ENCODE results near the gene GLOD5.

GLOD5 gene

GRCh38 chrX:48749182-48749581, 12.4 kb upstream of the GLOD5 start:
- H3K9me3 ChIP-seq (ENCODE audit: low read length): no peaks in the 10 kb centered on the region
- H3K36me3 ChIP-seq (ENCODE audit: insufficient read depth, low read length): no peaks in the 10 kb centered on the region
- H3K9ac ChIP-seq (ENCODE audit: low read length): no peak overlapping the region

GRCh38 chrX:48751343-48751742, 10.2 kb upstream of the GLOD5 start:
- TF ChIP-seq CTCF (IDR thresholded peaks at IDR 0.05; ENCODE audit: low read length) (no peak), EZH2 (IDR thresholded peaks at IDR 0.05; ENCODE audit: borderline replicate concordance, low read length) (no peak)
- Histone ChIP-seq H3K79me2 (ENCODE audit: insufficient read depth, low read length) (no peaks in the 10 kb centered on the region), H4K20me1 (ENCODE audit: insufficient read depth, low read length) (no peaks in the 10 kb centered on the region), H3K36me3 (ENCODE audit: insufficient read depth, low read length) (no peaks in the 10 kb centered on the region), H3K4me3 (ENCODE audit: low read depth, low read length, poor library complexity, severe bottlenecking) (no peak overlapping the region), H3K9ac (ENCODE audit: low read length) (no peak overlapping the region), H3F3A (ENCODE audit: insufficient read depth, low read length) (no peaks in the 10 kb centered on the region), H3K27me3 (ENCODE audit: insufficient read depth, low read length) (no peaks in the 10 kb centered on the region), H3K4me1 (ENCODE audit: insufficient read depth, low read length, severe bottlenecking) (no peaks in the 10 kb centered on the region), H3K9me2 (ENCODE audit: low read depth, low read length) (no peaks in the 10 kb centered on the region), H2AFZ (ENCODE audit: low read length) (no peak overlapping the region), H3K27ac (ENCODE audit: low read depth, low read length, poor library complexity, severe bottlenecking) (no peak overlapping the region), H3K4me2 (ENCODE audit: low read length) (no peak overlapping the region), H3K9me3 (ENCODE audit: low read length) (no peaks in the 10 kb centered on the region)

More at GRCh38 chrX:48749182-48749581, 12.4 kb upstream of the GLOD5 start:
- Histone ChIP-seq H3K27ac (ENCODE audit: low read depth, low read length, poor library complexity, severe bottlenecking) (no peak overlapping the region), H4K20me1 (ENCODE audit: insufficient read depth, low read length) (no peaks in the 10 kb centered on the region), H3K4me3 (ENCODE audit: low read depth, low read length, poor library complexity, severe bottlenecking) (no peak overlapping the region), H2AFZ (ENCODE audit: low read length) (no peak overlapping the region), H3K79me2 (ENCODE audit: insufficient read depth, low read length) (no peaks in the 10 kb centered on the region), H3K4me2 (ENCODE audit: low read length) (no peak overlapping the region), H3K27me3 (ENCODE audit: insufficient read depth, low read length) (no peaks in the 10 kb centered on the region), H3K9me2 (ENCODE audit: low read depth, low read length) (no peaks in the 10 kb centered on the region), H3F3A (ENCODE audit: insufficient read depth, low read length) (no peaks in the 10 kb centered on the region), H3K4me1 (ENCODE audit: insufficient read depth, low read length, severe bottlenecking) (no peaks in the 10 kb centered on the region)
- no peak for TF ChIP-seq EZH2 (IDR thresholded peaks at IDR 0.05; ENCODE audit: borderline replicate concordance, low read length)
- no peak for TF ChIP-seq CTCF (IDR thresholded peaks at IDR 0.05; ENCODE audit: low read length)

DNA sequence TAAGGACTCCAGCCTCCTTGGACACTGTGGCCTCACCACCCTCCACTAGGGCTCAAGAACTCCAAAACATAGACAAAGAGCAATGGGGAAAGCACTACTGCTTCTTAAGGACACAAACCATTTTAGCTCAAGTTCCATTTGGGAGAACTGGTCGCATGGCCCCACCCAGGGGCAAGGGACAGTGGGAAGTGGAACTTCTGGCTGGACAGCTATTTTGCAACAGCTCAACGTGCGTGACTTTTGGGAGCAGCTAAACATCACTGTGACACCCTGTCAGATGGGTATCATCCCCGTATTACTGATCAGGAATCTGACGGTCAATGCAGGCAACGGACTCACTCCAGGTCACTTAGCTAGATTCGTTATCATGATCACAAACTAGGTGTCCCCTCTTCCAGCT, 9.0 kb upstream of the GLOD5 start:
- Histone ChIP-seq H3K79me2 (ENCODE audit: insufficient read depth, low read length) (no peaks in the 10 kb centered on the region), H3K9me3 (ENCODE audit: low read length) (no peaks in the 10 kb centered on the region), H4K20me1 (ENCODE audit: insufficient read depth, low read length) (no peaks in the 10 kb centered on the region), H3K9me2 (ENCODE audit: low read depth, low read length) (no peaks in the 10 kb centered on the region), H3K4me3 (ENCODE audit: low read depth, low read length, poor library complexity, severe bottlenecking) (no peak overlapping the region), H3K36me3 (ENCODE audit: insufficient read depth, low read length) (no peaks in the 10 kb centered on the region), H3K4me2 (ENCODE audit: low read length) (no peak overlapping the region), H3K27ac (ENCODE audit: low read depth, low read length, poor library complexity, severe bottlenecking) (no peak overlapping the region), H2AFZ (ENCODE audit: low read length) (no peak overlapping the region), H3K27me3 (ENCODE audit: insufficient read depth, low read length) (no peaks in the 10 kb centered on the region), H3K4me1 (ENCODE audit: insufficient read depth, low read length, severe bottlenecking) (no peaks in the 10 kb centered on the region), H3K9ac (ENCODE audit: low read length) (no peak overlapping the region), H3F3A (ENCODE audit: insufficient read depth, low read length) (no peaks in the 10 kb centered on the region)
- TF ChIP-seq EZH2 (IDR thresholded peaks at IDR 0.05; ENCODE audit: borderline replicate concordance, low read length) (no peak), CTCF (IDR thresholded peaks at IDR 0.05; ENCODE audit: low read length) (no peak)
